Erythroblast (primary cell): Measurements from ENCODE around the gene GPR27.

Source experiments
- GATA1 ChIP-seq: IDR thresholded peaks from 2 replicates; pipeline ENCODE4 v1.6.1; 2011; ENCODE audit warnings: low read depth, mild to moderate bottlenecking, control low read depth, low read length, moderate library complexity
- POLR2A ChIP-seq: IDR thresholded peaks from 2 replicates; pipeline ENCODE4 v1.6.1; 2011; ENCODE audit warnings: mild to moderate bottlenecking, low read length

- TF ChIP-seq POLR2A (no peak), GATA1 (no peak)
Measured at GRCh38 chr3:71725271-71725991, 28.2 kb upstream of the GPR27 start, which contains the start of gene EIF4E3.
